Mucosa of stomach (tissue), 1 donor: ENCODE measurements around the gene NOG.

Source experiments
- H3K27me3 ChIP-seq: one replicate; pipeline ENCODE4 v1.7.0; 2013; ENCODE audit warnings: mild to moderate bottlenecking, low read length; ENCODE audit not compliant: control insufficient read depth, insufficient read depth
- H3K36me3 ChIP-seq: one replicate; pipeline ENCODE4 v1.7.0; 2013; ENCODE audit warnings: low read length; ENCODE audit not compliant: control insufficient read depth, insufficient read depth
- H3K4me1 ChIP-seq: one replicate; pipeline ENCODE4 v1.7.0; 2013; ENCODE audit warnings: mild to moderate bottlenecking, low read length; ENCODE audit not compliant: control insufficient read depth, insufficient read depth
- H3K4me3 ChIP-seq: one replicate; pipeline ENCODE4 v1.7.0; 2013; ENCODE audit warnings: low read length
- H3K9ac ChIP-seq: one replicate; pipeline ENCODE4 v1.7.0; 2013; ENCODE audit warnings: mild to moderate bottlenecking, low read length, moderate library complexity
- H3K9me3 ChIP-seq: one replicate; pipeline ENCODE4 v1.7.0; 2013; ENCODE audit warnings: mild to moderate bottlenecking, low read length, moderate library complexity; ENCODE audit not compliant: control insufficient read depth
- donor health status: Pancreatic carcinoma.

Gene NOG

GRCh38 chr17:56583772-56584171 lies 9.7 kb upstream of the NOG start:
- H3K4me1 ChIP-seq, result no peaks in the 10 kb centered on the region
- peaks cover 9% of the 10 kb centered on the region for H3K27me3 ChIP-seq
- H3K9me3 ChIP-seq, result no peaks in the 10 kb centered on the region
- no peaks in the 10 kb centered on the region for H3K36me3 ChIP-seq
- H3K4me3 ChIP-seq, result no peak overlapping the region
- no peak overlapping the region for H3K9ac ChIP-seq

- peaks cover 25% of the 10 kb centered on the region for H3K27me3 ChIP-seq
- H3K36me3 ChIP-seq, result no peaks in the 10 kb centered on the region
Observed at GRCh38 chr17:56587298-56587697, 6.2 kb upstream of the NOG start.

GRCh38 chr17:56592487-56593085 lies 913 bp upstream of the NOG start:
- Histone ChIP-seq H3K9me3 (no peaks in the 10 kb centered on the region), H3K4me3 (peak overlapping the region; percentile 14), H3K36me3 (no peaks in the 10 kb centered on the region), H3K27me3 (peaks cover 68% of the 10 kb centered on the region), H3K4me1 (peaks cover 23% of the 10 kb centered on the region), H3K9ac (peak overlapping the region; percentile 4)

More at GRCh38 chr17:56587298-56587697, 6.2 kb upstream of the NOG start:
- H3K9ac ChIP-seq, result no peak overlapping the region
- no peaks in the 10 kb centered on the region for H3K9me3 ChIP-seq
- peaks cover 2% of the 10 kb centered on the region for H3K4me1 ChIP-seq
- H3K4me3 ChIP-seq, result no peak overlapping the region

DNA sequence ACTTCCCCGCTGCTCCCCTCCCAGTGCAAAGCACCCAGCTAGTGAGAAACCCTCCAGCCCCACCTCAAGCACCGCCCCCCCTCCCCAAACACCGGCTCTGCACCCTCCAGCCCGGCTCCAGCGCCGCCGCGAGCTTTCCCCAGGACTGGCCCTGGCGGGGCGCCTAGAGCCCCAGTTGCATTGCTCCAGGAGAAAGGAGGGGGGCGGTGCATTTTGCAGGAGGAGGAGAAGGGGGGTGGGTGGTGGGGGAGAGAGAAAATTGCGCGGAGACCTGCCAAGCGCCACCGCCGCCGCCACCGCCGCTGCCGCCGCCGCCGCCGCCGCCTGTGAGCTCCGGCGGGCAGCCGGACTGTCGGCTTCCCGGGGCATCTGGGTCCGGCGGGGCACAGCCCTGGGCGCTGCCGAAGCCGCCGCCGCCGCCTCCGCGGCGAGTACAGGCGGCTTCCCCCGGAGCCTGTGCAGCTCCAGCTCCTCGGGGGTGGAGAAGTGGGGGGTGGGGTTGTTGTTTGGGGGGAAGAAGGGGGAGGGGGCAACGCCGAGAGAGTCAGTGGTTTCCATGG lies 333 bp upstream of the NOG start:
- peak overlapping the region; percentile 14 for H3K4me3 ChIP-seq
- peaks cover 74% of the 10 kb centered on the region for H3K27me3 ChIP-seq
- H3K9ac ChIP-seq, result peak overlapping the region; percentile 4
- H3K4me1 ChIP-seq, result peaks cover 23% of the 10 kb centered on the region
- no peaks in the 10 kb centered on the region for H3K36me3 ChIP-seq
- H3K9me3 ChIP-seq, result no peaks in the 10 kb centered on the region

- peaks cover 23% of the 10 kb centered on the region for H3K4me1 ChIP-seq
- no peak overlapping the region for H3K4me3 ChIP-seq
- H3K27me3 ChIP-seq, result peaks cover 74% of the 10 kb centered on the region
- H3K9ac ChIP-seq, result no peak overlapping the region
- no peaks in the 10 kb centered on the region for H3K36me3 ChIP-seq
- H3K9me3 ChIP-seq, result no peaks in the 10 kb centered on the region
Observed at GRCh38 chr17:56594320-56595107, 1.0 kb downstream of the NOG start.

GRCh38 chr17:56595108-56595418 lies 1.6 kb downstream of the NOG start:
- Histone ChIP-seq H3K9me3 (no peaks in the 10 kb centered on the region), H3K4me1 (peaks cover 23% of the 10 kb centered on the region), H3K36me3 (no peaks in the 10 kb centered on the region), H3K9ac (no peak overlapping the region), H3K27me3 (peaks cover 74% of the 10 kb centered on the region), H3K4me3 (no peak overlapping the region)

- no peaks in the 10 kb centered on the region for H3K36me3 ChIP-seq
- no peaks in the 10 kb centered on the region for H3K9me3 ChIP-seq
- H3K9ac ChIP-seq, result no peak overlapping the region
- H3K27me3 ChIP-seq, result peaks cover 73% of the 10 kb centered on the region
- H3K4me3 ChIP-seq, result no peak overlapping the region
- H3K4me1 ChIP-seq, result peaks cover 23% of the 10 kb centered on the region
Observed at GRCh38 chr17:56595831-56596690, 2.6 kb downstream of the NOG start.

- peaks cover 23% of the 10 kb centered on the region for H3K4me1 ChIP-seq
- H3K36me3 ChIP-seq, result no peaks in the 10 kb centered on the region
- H3K4me3 ChIP-seq, result no peak overlapping the region
- H3K9ac ChIP-seq, result no peak overlapping the region
- H3K9me3 ChIP-seq, result no peaks in the 10 kb centered on the region
- H3K27me3 ChIP-seq, result peaks cover 72% of the 10 kb centered on the region
Observed at GRCh38 chr17:56596691-56597494, 3.4 kb downstream of the NOG start.

DNA sequence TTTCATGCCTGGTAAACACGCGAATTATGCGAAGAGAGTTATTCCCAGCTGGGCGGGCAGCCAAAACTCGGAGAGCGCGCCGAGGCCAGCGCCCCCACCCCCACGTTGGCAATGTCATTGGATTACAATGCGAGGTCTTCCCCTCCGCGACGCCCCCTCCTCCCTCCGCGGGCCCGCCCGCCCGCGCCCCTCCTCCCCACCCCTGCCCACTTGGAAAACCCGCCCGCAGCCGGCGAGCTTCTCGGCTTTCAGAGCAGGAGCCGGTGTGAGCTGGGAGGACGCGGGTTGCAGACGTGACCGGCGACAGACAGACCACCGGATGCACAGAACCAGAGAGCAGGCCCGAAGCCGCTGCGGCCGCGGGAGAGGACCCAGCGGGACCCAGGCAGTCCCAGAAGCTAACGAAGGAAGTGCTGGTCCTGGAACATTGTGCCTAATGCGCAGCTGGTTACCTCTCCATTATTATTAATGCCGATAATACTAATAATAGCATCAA lies 4.0 kb downstream of the NOG start:
- H3K27me3 ChIP-seq, result peaks cover 65% of the 10 kb centered on the region
- no peak overlapping the region for H3K9ac ChIP-seq
- no peaks in the 10 kb centered on the region for H3K9me3 ChIP-seq
- peaks cover 19% of the 10 kb centered on the region for H3K4me1 ChIP-seq
- no peaks in the 10 kb centered on the region for H3K36me3 ChIP-seq
- H3K4me3 ChIP-seq, result no peak overlapping the region

- Histone ChIP-seq H3K36me3 (no peaks in the 10 kb centered on the region), H3K4me3 (no peak overlapping the region), H3K9me3 (no peaks in the 10 kb centered on the region), H3K9ac (no peak overlapping the region), H3K27me3 (peaks cover 60% of the 10 kb centered on the region), H3K4me1 (peaks cover 15% of the 10 kb centered on the region)
Observed at GRCh38 chr17:56598466-56598865, 5.0 kb downstream of the NOG start.

- Histone ChIP-seq H3K9ac (no peak overlapping the region), H3K36me3 (no peaks in the 10 kb centered on the region), H3K4me1 (peaks cover 14% of the 10 kb centered on the region), H3K9me3 (no peaks in the 10 kb centered on the region), H3K4me3 (no peak overlapping the region), H3K27me3 (peaks cover 55% of the 10 kb centered on the region)
Observed at GRCh38 chr17:56599088-56599487, 5.6 kb downstream of the NOG start.
